Left lung (tissue), 10 donors: ENCODE results near the gene DPYD. TPM values are rescaled to one million over a fixed set of nuclear protein-coding genes. Genes with fewer than 3 reads are reported as not detected.
"Not testable (repeated sequence)": the region's sequence is repeated elsewhere in the genome, so short reads cannot be mapped to it uniquely, and the experiment has no call there.

Source experiments
- ATAC-seq: fragments of 200-7000 bp; cut with Tn5 transposase; one replicate; pipeline ENCODE4 v1.9.1; 2020; ENCODE audit warnings: moderate library complexity
- DNase-seq, 4 donors: peaks; one replicate each; pipeline ENCODE4 v3.0.0-alpha.2; 2013 to 2020
- H3K27ac ChIP-seq, 2 donors: fragments of 200-600 bp; sonication (generic) in 1 of 2; one replicate each; pipeline versions ENCODE4 v1.5.0 to v1.8.0; 2020 to 2021
- H3K27me3 ChIP-seq, 2 donors: fragments of 200-600 bp; sonication (generic) in 1 of 2; one replicate each; pipeline versions ENCODE4 v1.5.0 to v1.8.0; 2020 to 2021
- H3K36me3 ChIP-seq, 2 donors: fragments of 200-600 bp; sonication (generic) in 1 of 2; one replicate each; pipeline versions ENCODE4 v1.5.0 to v1.8.0; 2020 to 2021
- H3K4me1 ChIP-seq, 2 donors: fragments of 200-600 bp; one replicate each; pipeline ENCODE4 v1.8.0; 2021
- H3K4me3 ChIP-seq, 2 donors: fragments of 200-600 bp; sonication (generic) in 1 of 2; one replicate each; pipeline versions ENCODE4 v1.5.0 to v1.8.0; 2020 to 2021; ENCODE audit warnings: mild to moderate bottlenecking in 1 of 2
- H3K9me3 ChIP-seq, 2 donors: fragments of 200-600 bp; sonication (generic) in 1 of 2; one replicate each; pipeline versions ENCODE4 v1.5.0 to v1.8.0; 2020 to 2021
- CTCF ChIP-seq, 2 donors: fragments of 200-600 bp; sonication (generic) in 1 of 2; IDR thresholded peaks; one replicate each; pipeline versions ENCODE4 v1.5.0 to v1.8.0; 2021; ENCODE audit warnings: antibody characterized with exemption in 2 of 2
- intact Hi-C, 2 donors: fragments of 100-400 bp; cut with DNase I; formaldehyde crosslinking; loops; one replicate each; pipeline versions ENCODE4 v1.11.2 to v1.14.2; 2022
- polyA plus RNA-seq, 6 donors: library from polyadenylated mRNA; unstranded; fragments of 120-200 nt; gene quantifications; one replicate each; pipeline ENCODE4 v1.2.1, GENCODE V29; 2013; ENCODE audit not compliant: insufficient read length in 6 of 6
- total RNA-seq, 2 donors: library from RNA; stranded (reverse); fragmentation: NEBNext Ultra II Directional; extraction: Animal tissue kit (Norgen Biotek cat#: 25700); gene quantifications; one replicate each; pipeline ENCODE4 v1.2.1, GENCODE V29; 2021
- donor health status: DM: no; HTN: yes; CAD: no.
- donor health status: DM: no; HTN: no; CAD: no.

Gene DPYD
- total and polyA plus RNA-seq, 8 donors, result 21.4 to 106 (median 26.1) TPM

DNA sequence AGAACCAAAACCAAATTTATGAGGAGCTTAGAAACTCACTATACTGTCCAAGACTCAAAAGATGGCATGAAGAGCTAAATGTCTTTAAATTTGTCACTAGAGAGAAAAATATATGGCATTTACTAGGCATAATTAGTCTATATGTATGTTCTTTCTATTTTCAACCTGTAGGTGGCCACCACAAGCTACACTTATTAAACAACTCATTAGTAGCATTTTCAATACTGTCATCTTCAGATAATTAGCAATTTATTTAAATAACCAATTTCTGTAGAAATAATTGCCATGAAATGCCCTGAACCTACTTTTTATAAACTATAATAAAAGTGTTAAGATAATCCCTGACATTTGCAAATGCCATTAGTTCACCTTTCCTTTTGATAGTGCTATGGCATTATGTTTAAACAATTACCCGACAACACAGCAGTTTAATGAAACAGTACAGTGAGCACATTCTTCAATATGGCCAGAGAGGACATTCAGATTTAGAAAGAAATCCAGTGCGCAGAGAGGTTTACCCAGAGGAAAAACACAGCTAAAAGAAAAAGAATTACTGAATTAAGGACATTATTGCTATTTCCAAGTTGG is 676.8 kb downstream of the DPYD start:
- no peak overlapping the region for H3K27ac ChIP-seq
- intact Hi-C loops, result no loop called here
- TF ChIP-seq CTCF (IDR thresholded peaks at IDR 0.05), result peak; percentile 17 to 44
- no peak overlapping the region for H3K4me3 ChIP-seq
- DNase-seq, result peak in 1 of 4 donors; percentile 17
- peak; percentile 41 for ATAC-seq
- H3K9me3 ChIP-seq, result no peaks in the 10 kb centered on the region
- H3K36me3 ChIP-seq, result no peaks in the 10 kb centered on the region
- H3K27me3 ChIP-seq, result no peaks in the 10 kb centered on the region
- no peaks in the 10 kb centered on the region for H3K4me1 ChIP-seq

- H3K27me3 ChIP-seq, result no peaks in the 10 kb centered on the region
- TF ChIP-seq CTCF (IDR thresholded peaks at IDR 0.05), result no peak
- H3K4me3 ChIP-seq, result no peak overlapping the region
- peaks cover 0 to 11% of the 10 kb centered on the region in 2 donors for H3K36me3 ChIP-seq
- H3K4me1 ChIP-seq, result no peaks in the 10 kb centered on the region
- no peaks in the 10 kb centered on the region for H3K9me3 ChIP-seq
- no peak for ATAC-seq
- no peak for DNase-seq
- intact Hi-C loops, result no loop called here
- no peak overlapping the region for H3K27ac ChIP-seq
These were observed 682.0 kb downstream of the DPYD start for GRCh38 chr1:97238816-97239215.

GRCh38 chr1:97231354-97231753 is 689.5 kb downstream of the DPYD start:
- H3K9me3 ChIP-seq, H3K4me1 ChIP-seq, H3K4me3 ChIP-seq, H3K27ac ChIP-seq, H3K27me3 ChIP-seq, ATAC-seq, DNase-seq, intact Hi-C loops: not testable (repeated sequence)
- peaks cover 0 to 46% of the 10 kb centered on the region in 2 donors for H3K36me3 ChIP-seq

DNA sequence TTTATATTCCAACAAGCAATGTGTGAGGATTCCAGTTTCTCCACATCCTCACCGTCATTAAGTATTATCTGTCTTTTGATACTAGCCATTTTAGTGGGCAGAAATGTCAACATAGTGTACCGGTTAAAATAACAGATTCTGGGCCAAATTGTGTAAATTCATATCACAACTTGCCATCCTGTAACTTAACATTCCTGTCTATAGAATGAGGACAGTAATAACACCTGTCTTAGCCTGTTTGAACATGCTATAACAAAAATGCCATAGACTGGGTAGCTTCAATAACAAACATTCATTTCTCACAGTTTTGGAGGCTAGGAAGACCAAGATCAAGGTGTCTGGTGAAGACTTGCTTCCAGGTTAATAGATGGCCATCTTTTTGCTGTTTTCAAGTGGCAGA is 708.2 kb downstream of the DPYD start:
- DNase-seq (no peak), ATAC-seq (no peak)
- no peak for TF ChIP-seq CTCF (IDR thresholded peaks at IDR 0.05)
- H3K27ac ChIP-seq, result no peak overlapping the region
- H3K4me3 ChIP-seq, result no peak overlapping the region
- no peaks in the 10 kb centered on the region for H3K27me3 ChIP-seq
- intact Hi-C loops, result no loop called here
- peaks cover 0 to 3% of the 10 kb centered on the region in 2 donors for H3K36me3 ChIP-seq
- no peaks in the 10 kb centered on the region for H3K9me3 ChIP-seq
- no peaks in the 10 kb centered on the region for H3K4me1 ChIP-seq

DNA sequence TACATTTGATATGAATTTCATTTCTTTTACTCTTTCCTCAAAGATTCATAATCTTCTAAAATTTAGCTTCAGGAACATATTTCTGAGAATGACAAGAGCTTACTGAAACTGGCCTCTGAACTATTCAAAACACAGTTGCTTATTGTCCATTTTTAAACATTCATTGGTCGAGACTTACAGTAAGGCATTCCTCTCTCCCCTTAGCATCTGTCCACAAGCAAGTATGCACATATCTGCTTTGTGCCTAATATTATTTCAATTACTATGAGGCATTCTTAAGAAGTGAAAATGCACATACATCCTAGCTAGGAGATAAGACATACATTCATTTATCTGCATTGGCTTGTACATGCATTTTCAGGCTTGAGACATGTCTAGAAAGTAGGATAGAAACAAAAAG is 710.5 kb downstream of the DPYD start:
- Histone ChIP-seq H3K27me3 (no peaks in the 10 kb centered on the region), H3K4me1 (no peaks in the 10 kb centered on the region), H3K4me3 (no peak overlapping the region), H3K36me3 (peaks cover 0 to 3% of the 10 kb centered on the region in 2 donors), H3K9me3 (no peaks in the 10 kb centered on the region), H3K27ac (no peak overlapping the region)
- intact Hi-C loops, result no loop called here
- no peak for TF ChIP-seq CTCF (IDR thresholded peaks at IDR 0.05)
- ATAC-seq, result no peak
- no peak for DNase-seq

GRCh38 chr1:97209381-97209957 is 711.4 kb downstream of the DPYD start:
- Histone ChIP-seq H3K4me1 (no peaks in the 10 kb centered on the region), H3K36me3 (no peaks in the 10 kb centered on the region), H3K27me3 (no peaks in the 10 kb centered on the region), H3K27ac (no peak overlapping the region), H3K4me3 (no peak overlapping the region), H3K9me3 (no peaks in the 10 kb centered on the region)
- intact Hi-C loops, result no loop called here
- no peak for DNase-seq
- no peak for ATAC-seq
- TF ChIP-seq CTCF (IDR thresholded peaks at IDR 0.05), result no peak
